Measurements from ENCODE around the gene IGFLR1.

Gene IGFLR1

DNA sequence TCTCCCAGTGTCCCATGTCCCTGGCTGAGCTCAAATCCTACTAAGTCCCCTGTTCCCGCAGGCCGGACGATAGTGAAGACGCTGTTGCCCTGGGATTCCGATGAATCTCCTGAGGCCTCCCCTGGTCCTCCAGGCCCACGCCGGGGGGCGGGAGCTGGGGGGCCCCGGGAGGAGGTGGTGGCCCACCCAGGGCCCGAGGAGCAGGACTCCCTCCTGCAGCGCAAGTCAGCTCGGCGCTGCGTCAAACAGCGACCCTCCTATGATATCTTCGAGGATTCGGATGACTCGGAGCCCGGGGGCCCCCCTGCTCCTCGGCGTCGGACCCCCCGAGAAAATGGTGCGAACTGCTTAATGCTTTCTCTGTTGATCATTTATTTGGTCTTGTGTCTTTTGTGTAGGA, 18.6 kb downstream of the IGFLR1 start:
- no peak for DNase-seq

DNA sequence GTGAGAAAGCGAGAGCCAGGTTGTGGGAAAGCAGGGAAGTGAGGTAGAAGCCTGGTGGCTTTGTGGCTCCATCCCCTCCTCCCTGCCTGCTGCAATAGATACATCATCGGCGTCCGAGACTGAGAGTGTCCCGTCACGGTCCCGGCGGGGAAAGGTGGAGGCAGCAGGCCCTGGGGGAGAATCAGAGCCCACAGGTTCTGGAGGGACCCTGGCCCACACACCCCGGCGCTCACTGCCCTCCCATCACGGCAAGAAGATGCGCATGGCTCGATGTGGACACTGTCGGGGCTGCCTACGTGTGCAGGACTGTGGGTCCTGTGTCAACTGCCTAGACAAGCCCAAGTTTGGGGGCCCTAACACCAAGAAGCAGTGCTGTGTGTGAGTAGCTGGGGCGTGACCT, 19.4 kb downstream of the IGFLR1 start:
- DNase-seq: no peak

DNA sequence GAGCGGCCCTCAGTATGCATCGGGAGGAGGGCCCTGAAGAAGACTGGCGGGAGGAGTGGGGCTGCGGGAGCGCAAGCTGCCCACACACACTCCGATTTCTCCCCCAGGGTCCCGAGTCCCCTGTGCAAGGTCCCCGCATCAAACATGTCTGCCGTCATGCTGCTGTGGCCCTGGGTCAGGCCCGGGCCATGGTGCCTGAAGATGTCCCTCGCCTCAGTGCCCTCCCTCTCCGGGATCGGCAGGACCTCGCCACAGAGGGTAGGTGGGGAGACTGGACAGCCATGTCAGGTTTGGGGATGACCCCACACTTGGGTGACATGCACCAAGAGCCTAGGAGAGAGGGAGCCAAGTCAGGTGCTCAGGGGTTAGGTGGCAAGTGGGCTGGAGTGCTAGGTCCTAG, 19.8 kb downstream of the IGFLR1 start:
- no peak for DNase-seq

DNA sequence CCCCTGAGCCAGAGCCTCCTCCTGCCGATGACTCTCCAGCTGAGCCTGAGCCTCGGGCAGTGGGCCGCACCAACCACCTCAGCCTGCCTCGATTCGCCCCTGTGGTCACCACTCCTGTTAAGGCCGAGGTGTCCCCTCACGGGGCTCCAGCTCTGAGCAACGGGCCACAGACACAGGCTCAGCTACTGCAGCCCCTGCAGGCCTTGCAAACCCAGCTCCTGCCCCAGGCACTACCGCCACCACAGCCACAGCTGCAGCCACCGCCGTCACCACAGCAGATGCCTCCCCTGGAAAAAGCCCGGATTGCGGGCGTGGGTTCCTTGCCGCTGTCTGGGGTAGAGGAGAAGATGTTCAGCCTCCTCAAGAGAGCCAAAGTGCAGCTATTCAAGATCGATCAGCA, 20.9 kb downstream of the IGFLR1 start:
- no peak for DNase-seq

DNA sequence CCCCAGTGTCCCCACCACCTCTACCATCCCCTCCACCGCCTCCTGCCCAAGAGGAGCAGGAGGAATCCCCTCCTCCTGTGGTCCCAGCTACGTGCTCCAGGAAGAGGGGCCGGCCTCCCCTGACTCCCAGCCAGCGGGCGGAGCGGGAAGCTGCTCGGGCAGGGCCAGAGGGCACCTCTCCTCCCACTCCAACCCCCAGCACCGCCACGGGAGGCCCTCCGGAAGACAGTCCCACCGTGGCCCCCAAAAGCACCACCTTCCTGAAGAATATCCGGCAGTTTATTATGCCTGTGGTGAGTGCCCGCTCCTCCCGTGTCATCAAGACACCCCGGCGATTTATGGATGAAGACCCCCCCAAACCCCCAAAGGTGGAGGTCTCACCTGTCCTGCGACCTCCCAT, 21.6 kb downstream of the IGFLR1 start:
- no peak for DNase-seq

DNA sequence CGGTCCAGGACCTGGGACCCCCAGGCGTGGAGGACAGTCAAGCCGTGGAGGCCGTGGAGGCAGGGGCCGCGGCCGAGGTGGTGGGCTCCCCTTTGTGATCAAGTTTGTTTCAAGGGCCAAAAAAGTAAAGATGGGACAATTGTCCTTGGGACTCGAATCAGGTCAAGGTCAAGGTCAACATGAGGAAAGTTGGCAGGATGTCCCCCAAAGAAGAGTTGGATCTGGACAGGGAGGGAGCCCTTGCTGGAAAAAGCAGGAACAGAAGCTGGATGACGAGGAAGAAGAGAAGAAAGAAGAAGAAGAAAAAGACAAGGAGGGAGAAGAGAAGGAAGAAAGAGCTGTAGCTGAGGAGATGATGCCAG, 22.1 kb downstream of the IGFLR1 start:
- DNase-seq: no peak

DNA sequence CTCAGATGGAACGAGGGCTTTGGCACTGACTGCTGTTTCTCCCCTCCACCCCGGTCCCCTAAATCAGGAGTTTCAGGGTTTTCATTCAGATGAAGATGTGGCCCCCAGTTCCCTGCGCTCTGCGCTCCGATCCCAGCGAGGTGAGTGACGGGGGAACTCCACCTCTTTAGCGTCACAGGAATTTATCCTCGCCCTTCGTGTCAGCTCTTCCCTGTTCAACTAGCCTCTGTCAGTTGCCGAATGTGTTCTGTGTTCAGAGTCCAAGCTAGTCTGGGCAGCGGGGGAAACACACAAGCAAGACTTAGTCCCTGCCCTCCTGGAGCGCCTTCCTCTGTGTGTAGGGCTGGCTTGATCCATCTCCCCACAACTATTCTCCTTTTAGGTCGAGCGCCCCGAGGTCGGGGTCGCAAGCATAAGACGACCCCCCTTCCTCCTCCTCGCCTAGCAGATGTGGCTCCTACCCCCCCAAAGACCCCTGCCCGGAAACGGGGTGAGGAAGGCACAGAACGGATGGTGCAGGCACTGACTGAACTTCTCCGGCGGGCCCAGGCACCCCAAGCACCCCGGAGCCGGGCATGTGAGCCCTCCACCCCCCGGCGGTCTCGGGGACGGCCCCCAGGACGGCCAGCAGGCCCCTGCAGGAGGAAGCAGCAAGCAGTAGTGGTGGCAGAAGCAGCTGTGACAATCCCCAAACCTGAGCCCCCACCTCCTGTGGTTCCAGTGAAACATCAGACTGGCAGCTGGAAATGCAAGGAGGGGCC, 22.7 kb downstream of the IGFLR1 start:
- no peak for DNase-seq

DNA sequence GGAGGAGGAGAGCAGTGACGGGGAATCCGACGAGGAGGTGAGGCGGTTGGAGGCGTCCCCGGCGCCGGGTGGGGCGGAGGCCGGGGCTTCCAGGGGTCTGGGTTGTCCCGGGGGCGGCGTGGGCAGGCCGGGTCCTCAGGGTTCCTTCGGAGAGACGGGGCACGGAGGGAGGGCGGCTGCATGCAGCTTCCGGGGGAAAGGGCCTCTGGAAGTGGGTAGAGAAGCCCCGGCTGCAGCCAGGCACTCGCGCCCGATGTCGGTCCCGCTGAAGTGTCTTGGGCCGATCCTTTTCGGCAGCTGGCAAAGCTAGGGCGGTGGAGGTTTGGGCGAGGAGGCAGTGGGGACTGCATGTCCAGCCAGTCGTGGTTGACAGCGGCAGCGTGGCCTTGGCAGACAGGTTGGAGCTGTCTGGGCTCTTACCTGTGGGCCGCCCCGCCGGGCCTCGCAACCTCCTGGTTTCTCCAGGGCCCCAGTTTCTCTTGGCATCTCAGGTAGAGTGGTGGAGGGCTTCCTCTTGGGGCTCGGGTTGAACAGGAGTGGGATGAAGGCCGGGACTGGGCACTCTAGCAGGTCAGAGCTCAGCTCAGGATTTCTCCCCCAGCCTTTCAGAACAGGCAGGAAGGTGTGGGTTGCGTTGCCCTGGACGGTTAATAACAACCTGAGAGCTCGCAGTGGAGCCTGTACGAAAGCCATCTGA, 23.8 kb downstream of the IGFLR1 start:
- DNase-seq: no peak

DNA sequence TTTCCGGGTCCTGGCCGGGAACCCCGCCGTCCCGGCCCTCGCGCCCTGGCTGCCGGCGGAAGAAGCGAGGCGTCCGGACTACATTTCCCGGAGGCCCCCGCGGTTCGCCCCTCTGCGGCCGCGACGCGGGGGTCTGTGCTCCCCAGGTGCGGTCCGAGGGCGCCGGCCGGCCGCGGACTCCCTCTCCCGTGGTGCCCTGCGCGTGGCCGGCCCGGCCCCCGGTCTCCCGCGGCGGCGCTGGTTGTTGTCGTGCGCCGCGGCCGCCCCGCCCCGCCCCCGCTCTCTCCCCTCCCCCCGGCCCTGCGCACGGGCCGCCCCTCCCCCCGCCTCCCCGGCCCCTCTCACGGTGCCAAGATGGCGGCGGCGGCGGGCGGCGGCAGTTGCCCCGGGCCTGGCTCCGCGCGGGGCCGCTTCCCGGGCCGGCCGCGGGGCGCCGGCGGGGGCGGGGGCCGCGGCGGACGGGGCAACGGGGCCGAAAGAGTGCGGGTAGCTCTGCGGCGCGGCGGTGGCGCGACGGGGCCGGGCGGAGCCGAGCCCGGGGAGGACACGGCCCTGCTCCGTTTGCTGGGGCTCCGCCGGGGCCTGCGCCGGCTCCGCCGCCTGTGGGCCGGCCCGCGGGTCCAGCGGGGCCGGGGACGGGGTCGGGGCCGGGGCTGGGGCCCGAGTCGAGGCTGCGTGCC, 24.4 kb downstream of the IGFLR1 start, which contains the start of gene KMT2B:
KMT2B (plus strand) TSS at position 339 of the 680 bp plus-strand sequence; CDS start at position 355, 16 bp downstream.
- DNase-seq: no peak

DNA sequence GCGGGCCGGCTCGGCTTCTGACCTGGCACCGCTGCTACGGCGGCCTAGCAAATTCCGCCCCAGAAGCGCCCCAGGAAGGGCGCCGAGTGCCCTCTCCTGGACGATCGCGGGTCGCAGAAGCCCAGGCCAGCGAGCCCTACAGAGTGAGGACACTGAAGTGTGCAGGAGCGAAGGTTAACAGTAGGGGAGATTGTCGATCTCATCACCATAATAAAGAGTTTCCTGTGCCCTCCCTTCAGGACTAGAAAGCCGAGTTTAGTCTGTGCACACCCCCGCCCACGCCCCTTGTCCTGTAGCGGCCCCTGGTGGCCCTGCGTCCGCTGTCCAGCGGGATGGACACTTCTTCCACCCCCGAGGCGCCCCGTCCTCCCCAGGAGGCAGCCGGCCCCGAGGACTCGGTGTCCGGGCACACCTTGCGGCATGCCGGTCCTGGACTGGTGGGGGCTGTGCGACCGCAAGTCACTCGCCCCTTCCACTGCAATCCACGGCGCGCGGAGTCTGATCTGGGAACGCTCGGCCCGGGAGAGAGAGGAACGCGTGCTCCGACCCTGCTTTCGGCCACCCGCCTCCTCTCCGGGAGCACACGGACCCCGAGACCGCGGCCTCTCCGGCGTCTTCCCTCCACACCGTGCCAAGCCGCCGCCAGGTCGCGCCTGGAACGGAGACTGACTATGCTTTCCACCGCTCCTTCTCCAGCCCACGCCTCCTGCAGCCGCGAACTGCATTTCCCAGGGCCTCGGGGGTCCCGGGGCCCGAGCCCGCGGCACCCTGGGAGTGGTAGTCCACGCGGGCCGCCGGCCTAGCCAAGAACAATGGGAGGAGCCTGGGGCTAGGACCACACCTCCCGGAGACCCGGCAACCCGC, 25.2 kb downstream of the IGFLR1 start:
- peak; percentile 93 for DNase-seq

DNA sequence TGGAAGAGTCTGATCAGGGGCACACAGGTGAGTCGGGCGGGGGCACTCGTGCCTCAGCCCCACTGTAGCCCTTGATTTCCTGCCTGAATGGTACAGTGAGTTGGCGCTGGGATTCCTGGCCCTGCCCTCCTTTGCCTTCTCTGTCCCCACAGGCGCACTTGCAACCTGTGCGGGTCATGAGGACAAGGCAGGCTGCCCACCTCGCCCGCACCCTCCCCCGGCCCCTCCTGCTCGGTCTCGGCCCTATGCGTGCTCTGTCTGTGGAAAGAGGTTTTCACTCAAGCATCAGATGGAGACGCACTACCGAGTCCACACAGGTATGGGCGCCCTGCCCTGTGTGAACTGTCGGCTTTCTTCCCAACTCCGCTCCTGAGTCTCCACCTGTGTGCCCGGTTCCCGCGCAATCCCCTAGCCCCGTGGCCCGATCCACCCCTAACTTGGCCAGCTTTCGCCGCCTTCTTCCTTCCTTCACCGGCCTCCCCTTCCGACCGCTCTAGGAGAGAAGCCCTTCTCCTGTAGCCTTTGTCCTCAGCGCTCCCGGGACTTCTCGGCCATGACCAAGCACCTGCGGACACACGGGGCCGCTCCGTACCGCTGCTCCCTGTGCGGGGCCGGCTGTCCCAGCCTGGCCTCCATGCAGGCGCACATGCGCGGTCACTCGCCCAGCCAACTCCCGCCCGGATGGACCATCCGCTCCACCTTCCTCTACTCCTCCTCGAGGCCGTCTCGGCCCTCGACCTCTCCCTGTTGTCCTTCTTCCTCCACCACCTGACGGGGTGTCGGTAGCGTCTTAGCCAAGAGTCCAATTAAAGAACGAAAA, 26.1 kb downstream of the IGFLR1 start:
- peak; percentile 52 for DNase-seq

DNA sequence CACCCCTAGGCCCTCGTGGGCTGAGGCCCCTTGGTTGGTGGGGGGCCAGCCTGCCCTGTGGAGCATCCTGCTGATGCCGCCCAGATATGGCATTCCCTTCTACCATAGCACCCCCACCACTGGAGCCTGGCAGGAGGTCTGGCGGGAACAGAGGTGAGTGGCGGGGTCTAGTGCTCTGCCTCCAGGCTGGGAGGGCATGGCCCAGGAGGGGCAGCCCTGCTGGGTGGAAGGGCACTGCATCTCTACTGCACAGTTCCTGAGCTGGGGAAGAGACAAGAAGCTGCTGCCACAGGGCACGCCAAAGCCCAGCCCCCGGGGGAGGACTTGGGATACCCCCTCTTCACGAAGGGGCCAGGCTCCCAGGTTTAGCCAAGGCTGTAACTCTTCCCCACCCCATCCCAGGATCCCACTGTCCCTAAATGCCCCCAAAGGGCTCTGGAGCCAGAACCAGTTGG, 26.9 kb downstream of the IGFLR1 start:
- DNase-seq: no peak

DNA sequence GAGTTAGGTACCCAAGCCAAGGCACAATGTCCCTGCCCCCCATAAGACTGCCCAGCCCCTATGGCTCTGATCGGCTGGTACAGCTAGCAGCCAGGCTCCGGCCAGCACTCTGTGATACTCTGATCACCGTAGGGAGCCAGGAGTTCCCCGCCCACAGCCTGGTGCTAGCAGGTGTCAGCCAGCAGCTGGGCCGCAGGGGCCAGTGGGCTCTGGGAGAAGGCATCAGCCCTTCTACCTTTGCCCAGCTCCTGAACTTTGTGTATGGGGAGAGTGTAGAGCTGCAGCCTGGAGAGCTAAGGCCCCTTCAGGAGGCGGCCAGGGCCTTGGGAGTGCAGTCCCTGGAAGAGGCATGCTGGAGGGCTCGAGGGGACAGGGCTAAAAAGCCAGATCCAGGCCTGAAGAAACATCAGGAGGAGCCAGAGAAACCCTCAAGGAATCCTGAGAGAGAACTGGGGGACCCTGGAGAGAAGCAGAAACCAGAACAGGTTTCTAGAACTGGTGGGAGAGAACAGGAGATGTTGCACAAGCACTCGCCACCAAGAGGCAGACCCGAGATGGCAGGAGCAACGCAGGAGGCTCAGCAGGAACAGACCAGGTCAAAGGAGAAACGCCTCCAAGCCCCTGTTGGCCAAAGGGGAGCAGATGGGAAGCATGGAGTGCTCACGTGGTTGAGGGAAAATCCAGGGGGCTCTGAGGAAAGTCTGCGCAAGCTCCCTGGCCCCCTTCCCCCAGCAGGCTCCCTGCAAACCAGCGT, 27.5 kb downstream of the IGFLR1 start:
- no peak for DNase-seq

DNA sequence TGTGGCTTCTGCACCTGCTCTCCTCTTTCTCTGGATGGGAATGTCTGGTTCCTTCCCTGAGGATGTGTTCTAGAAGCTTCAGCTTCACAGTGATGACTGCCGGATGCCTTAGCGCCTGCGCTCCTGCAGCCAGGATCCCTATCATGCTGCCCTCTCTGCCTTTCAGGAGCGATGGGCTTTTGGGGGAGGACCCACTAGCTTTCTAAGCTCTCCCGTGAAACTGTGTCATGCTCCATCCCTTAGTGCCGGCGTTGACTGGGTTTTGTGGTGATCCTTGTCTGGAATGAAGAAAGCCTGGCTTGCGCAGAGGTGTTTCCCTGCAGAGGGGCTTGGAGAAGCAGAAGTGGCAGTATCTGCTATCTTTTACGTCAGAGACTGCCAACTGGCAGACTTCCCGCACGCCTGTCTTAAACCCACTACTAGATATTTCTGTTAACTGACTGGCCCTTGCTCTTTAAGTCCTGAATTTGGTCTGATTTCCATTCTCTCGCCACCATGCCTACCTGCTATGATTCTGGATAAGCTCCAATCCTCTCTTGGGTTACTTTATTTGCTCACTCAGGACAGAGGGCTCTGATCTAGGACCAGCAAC, 28.3 kb downstream of the IGFLR1 start:
- DNase-seq: no peak

DNA sequence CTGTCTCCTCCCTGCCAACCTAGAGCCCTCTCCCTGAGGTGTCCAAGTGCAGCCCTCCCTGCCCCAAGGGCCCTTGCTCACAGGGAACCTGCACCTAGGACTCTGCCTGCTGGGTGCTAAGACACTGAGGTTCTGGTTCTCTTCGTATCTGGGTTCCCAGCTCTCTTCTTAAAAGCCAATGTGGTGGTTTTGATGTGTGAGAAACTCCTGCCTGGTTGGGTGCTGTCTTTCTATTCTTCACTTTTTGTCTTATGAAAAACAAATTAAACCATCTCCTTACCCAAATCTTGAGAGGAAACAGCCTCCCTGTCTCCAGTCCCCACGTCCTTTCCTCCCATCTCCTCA, 28.8 kb downstream of the IGFLR1 start:
- no peak for DNase-seq

DNA sequence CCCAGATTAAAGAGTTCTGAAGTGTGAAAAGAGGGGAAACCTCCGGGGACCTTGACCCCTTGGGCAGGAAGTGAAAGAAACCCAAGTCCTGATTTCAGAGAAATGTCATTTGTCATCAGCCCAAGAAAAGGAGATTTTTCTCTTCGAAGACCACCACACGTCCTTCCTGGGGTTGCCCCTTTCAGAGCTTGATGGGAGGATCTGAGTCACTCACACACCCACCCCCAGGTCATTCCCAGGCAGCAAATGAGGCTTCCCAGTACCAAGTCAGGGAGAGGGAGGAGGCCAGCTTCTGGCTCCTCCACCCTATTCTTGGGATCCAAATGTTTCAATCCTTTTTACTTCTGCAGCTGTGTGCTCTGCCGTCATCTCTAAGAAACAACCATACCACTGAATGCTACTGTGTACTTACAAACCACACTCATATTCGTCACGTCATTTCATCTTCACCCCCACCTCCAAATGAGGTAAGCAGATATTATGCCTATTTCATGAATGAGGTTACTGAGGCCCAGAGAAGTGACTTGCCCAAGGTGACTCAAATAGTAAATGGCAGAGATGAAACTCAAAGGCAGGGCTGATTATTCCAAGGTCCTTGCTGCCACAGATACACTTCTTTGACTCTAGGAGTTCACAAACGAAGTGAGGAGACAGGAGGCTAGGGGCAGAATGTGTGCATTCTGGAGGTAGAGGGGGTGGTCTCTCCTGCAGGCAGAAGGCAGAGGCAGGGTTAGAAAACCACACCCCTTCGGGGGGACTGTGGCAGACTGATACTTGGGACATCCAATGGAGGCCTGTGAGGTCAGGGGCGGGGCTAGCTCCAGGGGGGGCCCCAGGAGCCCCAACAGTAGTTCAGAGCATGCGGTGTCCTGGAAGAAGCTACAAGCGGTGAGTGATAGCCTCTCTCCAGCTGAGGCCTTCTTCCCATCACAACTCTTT, 29.4 kb downstream of the IGFLR1 start:
- no peak for DNase-seq

DNA sequence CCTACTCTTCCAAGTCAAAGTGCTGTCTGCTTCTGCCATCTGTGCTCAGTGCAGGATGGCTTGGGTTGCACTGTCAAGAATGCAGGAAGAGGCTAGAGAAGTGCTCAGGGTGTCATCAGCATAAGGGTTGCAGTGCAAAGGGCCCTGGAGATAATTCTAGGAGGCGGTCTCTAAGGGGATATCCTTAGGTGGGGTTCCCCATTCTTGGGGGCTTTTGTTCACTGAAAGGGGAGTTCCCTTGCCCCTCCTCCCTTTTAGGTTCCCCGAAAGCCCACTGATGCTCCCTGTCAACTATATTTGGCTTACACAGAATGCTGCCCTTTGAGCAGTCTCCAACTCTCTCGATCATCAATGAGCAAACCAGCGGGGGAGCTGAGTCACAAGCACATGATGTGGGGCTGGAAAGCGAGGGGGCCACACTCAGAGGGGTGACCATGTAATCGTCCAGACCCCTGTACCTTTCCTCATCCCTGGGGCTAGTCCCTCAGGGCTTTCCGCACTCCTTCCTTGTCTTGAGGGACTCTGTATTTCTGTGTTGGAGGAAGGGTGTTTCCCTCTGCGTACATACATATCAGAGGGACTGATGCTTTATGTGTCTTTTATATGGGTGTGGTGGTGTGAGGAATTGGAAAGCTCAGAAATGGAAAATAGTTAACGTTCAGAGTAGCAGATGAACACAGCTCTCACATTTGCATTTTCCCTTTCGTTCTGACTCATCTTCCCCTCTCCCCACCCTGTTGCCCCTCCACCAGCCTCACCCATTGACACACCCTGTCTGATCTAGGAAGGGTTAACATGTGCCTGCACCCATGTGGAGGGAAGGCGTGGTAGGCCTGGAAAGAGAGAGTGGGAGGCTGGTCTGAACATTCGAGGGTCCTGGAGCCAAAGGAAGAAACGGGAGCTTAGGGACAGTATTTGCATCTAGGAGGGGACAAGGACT, 31.2 kb downstream of the IGFLR1 start:
- DNase-seq: no peak

DNA sequence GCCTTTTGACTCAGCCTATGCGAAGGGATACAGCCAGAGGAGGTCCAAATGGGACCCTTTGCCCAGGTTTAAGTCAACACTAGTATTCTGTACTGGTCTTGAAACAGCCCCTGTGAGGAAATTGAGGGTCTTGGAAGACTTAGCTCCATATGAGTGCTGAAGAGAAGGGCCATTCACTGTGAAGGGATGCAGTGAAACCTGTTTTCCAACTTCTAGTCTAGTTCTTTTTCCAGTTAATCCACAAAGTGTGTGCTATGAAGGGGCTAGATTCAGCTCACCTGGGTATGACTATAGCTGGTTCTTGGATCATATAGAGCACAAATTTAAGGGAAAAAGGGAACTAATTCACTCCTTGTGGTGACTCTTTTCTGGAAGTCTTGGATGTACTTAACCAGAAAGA, 33.9 kb downstream of the IGFLR1 start:
- DNase-seq: no peak

DNA sequence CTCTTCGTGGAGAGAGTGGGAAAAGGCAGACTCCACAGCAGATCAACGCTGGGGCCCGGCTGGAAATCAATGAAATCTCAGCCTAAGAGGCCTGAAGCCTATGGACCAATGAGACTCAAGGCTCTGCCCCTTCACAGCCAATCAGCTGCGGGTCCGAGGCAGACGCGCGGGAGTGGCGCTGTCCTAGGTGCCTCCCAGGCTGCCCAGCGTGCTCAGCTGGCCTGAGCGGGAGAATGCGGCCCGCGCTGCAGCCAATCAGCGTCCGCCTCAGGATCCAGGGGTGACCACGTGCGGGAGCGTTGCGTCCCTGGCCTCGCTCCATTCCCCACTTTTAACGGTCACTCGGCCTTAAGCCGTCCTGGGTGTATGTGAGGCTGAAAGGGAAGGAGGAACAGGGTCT, 38.0 kb downstream of the IGFLR1 start, which contains the start of gene ZBTB32:
ZBTB32 (plus strand) TSS at position 341 of the 400 bp plus-strand sequence. CDS start 10,069 bp downstream, outside the sequence.
- no peak for DNase-seq

Measured in DMS79 (cell line).